Endothelial cell of umbilical vein (primary cell): ENCODE results near the gene PRRG2. TPM values are rescaled to one million over a fixed set of nuclear protein-coding genes. Genes with fewer than 3 reads are reported as not detected.

Experiments
- BruUV-seq: library from RNA; stranded (reverse); fragments of 400-500 nt; replicated peaks from 2 replicates; lab custom pipeline; 2021; lab: Mats Ljungman, UMichigan
- CTCF ChIA-PET: fragments of 300-600, 350-600 bp; sonication (Branson Sonifier 250); formaldehyde crosslinking; loops from one replicate; lab custom pipeline; 2021; ENCODE audit warnings: antibody characterized with exemption, inconsistent platforms; lab: Charles Lee
- POLR2A ChIA-PET: fragments of 300-600, 350-600 bp; sonication (Branson Sonifier 250); formaldehyde crosslinking; loops from one replicate; lab custom pipeline; 2021; ENCODE audit warnings: antibody characterized with exemption, inconsistent platforms; lab: Charles Lee
- DNase-seq: peaks from one replicate; pipeline ENCODE4 v3.0.0-alpha.2; 2011; ENCODE audit warnings: low read depth, low spot score
- FAIRE-seq: peaks from 2 replicates; lab custom pipeline; 2011; peaks lifted over from hg19 to GRCh38; lab: Jason Lieb, UNC
- H2AFZ ChIP-seq: 2 replicates; pipeline ENCODE4 v1.6.0; 2012; ENCODE audit warnings: low read depth, low read length, control low read depth, inconsistent platforms
- H3K27ac ChIP-seq: 2 replicates; pipeline ENCODE4 v1.5.1; 2011; ENCODE audit warnings: low read depth, mild to moderate bottlenecking, control low read depth, low read length, moderate library complexity; ENCODE audit not compliant: insufficient read depth
- H3K27me3 ChIP-seq, 2 experiments: 2 replicates each; pipeline versions ENCODE4 v1.6.0 to v1.6.1; 2011; ENCODE audit warnings: low read length in 2 of 2, mixed read lengths in 1 of 2; ENCODE audit not compliant: control insufficient read depth in 2 of 2, insufficient read depth in 2 of 2
- H3K36me3 ChIP-seq, 2 experiments: 2 replicates in 1 of 2; 3 replicates in 1 of 2; pipeline ENCODE4 v1.5.1; 2011; ENCODE audit warnings: low read length in 2 of 2, mild to moderate bottlenecking in 1 of 2, moderate library complexity in 1 of 2; ENCODE audit not compliant: control insufficient read depth in 2 of 2, insufficient read depth in 2 of 2; ENCODE audit errors: extremely low read depth in 1 of 2
- H3K4me1 ChIP-seq: 3 replicates; pipeline ENCODE4 v1.5.1; 2011; ENCODE audit warnings: mild to moderate bottlenecking, low read length; ENCODE audit not compliant: control insufficient read depth, insufficient read depth; ENCODE audit errors: extremely low read depth
- H3K4me2 ChIP-seq: 2 replicates; pipeline ENCODE4 v1.6.1; 2011; ENCODE audit warnings: low read length, control low read depth, mixed read lengths; ENCODE audit not compliant: insufficient read depth
- H3K4me3 ChIP-seq, 3 experiments: fragments of 200-600 bp in 1 of 3; sonication (generic), shearing (Covaris generic) in 1 of 3; replicated peaks in 1 of 3; 2 replicates each; pipeline ENCODE4 v1.5.1; 2011 to 2016; ENCODE audit warnings: control low read depth in 3 of 3, low read length in 3 of 3, mild to moderate bottlenecking in 2 of 3, inconsistent platforms in 1 of 3, low read depth in 1 of 3, moderate library complexity in 1 of 3; ENCODE audit not compliant: insufficient read depth in 1 of 3
- H3K79me2 ChIP-seq: 2 replicates; pipeline ENCODE4 v1.6.0; 2012; ENCODE audit warnings: low read length, inconsistent platforms; ENCODE audit not compliant: control insufficient read depth, insufficient read depth
- H3K9ac ChIP-seq: replicated peaks from 2 replicates; pipeline ENCODE3; 2011; ENCODE audit warnings: low read length, control low read depth; ENCODE audit not compliant: insufficient read depth; ENCODE audit errors: extremely low read depth
- H3K9me1 ChIP-seq: replicated peaks from 3 replicates; pipeline ENCODE4 v1.6.0; 2011; ENCODE audit warnings: mild to moderate bottlenecking, low read length; ENCODE audit not compliant: control insufficient read depth, insufficient read depth; ENCODE audit errors: extremely low read depth
- H3K9me3 ChIP-seq: replicated peaks from 2 replicates; pipeline ENCODE4 v1.5.1; 2012; ENCODE audit warnings: low read length, inconsistent platforms; ENCODE audit not compliant: control insufficient read depth, insufficient read depth
- H4K20me1 ChIP-seq: replicated peaks from 2 replicates; pipeline ENCODE3; 2011; ENCODE audit warnings: mild to moderate bottlenecking, low read length; ENCODE audit not compliant: control insufficient read depth, insufficient read depth; ENCODE audit errors: extremely low read depth
- CTCF ChIP-seq, 2 donors: IDR thresholded peaks; 1 replicate in 1 of 2; 2 replicates in 1 of 2; pipeline ENCODE4 v1.5.1; 2011; ENCODE audit warnings: low read length in 2 of 2, mild to moderate bottlenecking in 2 of 2, moderate library complexity in 2 of 2, control low read depth in 1 of 2, inconsistent platforms in 1 of 2, low read depth in 1 of 2; ENCODE audit not compliant: insufficient read depth in 1 of 2; ENCODE audit errors: extremely low read depth in 1 of 2
- EZH2 ChIP-seq: IDR thresholded peaks from 2 replicates; pipeline ENCODE4 v1.6.1; 2012; ENCODE audit warnings: borderline replicate concordance, low read depth, mild to moderate bottlenecking, moderate library complexity, low read length, inconsistent platforms; ENCODE audit not compliant: severe bottlenecking
- FOS ChIP-seq: IDR thresholded peaks from 2 replicates; pipeline ENCODE4 v1.6.1; 2011; ENCODE audit warnings: mild to moderate bottlenecking, low read length, moderate library complexity, borderline replicate concordance; ENCODE audit not compliant: insufficient read depth
- GATA2 ChIP-seq: IDR thresholded peaks from 2 replicates; pipeline ENCODE4 v1.7.0; 2011; ENCODE audit warnings: low read depth, mild to moderate bottlenecking, moderate library complexity, mixed read lengths, low read length; ENCODE audit not compliant: insufficient read length, insufficient read depth
- JUN ChIP-seq: IDR thresholded peaks from 2 replicates; pipeline ENCODE4 v1.6.1; 2011; ENCODE audit warnings: borderline replicate concordance, low read depth; ENCODE audit not compliant: insufficient read length, insufficient read depth
- MYC ChIP-seq: IDR thresholded peaks from one replicate; pipeline ENCODE4 v1.6.1; 2011; ENCODE audit warnings: mild to moderate bottlenecking, low read depth, low read length
- POLR2A ChIP-seq: IDR thresholded peaks from 2 replicates; pipeline ENCODE4 v1.6.1; 2012; ENCODE audit warnings: low read depth, mild to moderate bottlenecking, control low read depth, low read length
- POLR2AphosphoS5 ChIP-seq: IDR thresholded peaks from 2 replicates; pipeline ENCODE4 v1.6.1; 2012; ENCODE audit warnings: low read depth, mild to moderate bottlenecking, control low read depth, low read length, moderate library complexity; ENCODE audit not compliant: insufficient read depth
- dilution Hi-C: fragments of 300-500 bp; cut with MboI; formaldehyde crosslinking; loops from one replicate; pipeline ENCODE4 v1.15.0; 2019; ENCODE audit warnings: low sequenced_read_pairs; ENCODE audit not compliant: extremely low pct_ligation_motif_present
- intact Hi-C: fragments of 100-400 bp; cut with micrococcal nuclease; formaldehyde crosslinking; loops from one replicate; pipeline ENCODE4 v1.10.0; 2022
- polyA plus RNA-seq, 4 experiments: library from polyadenylated mRNA; depleted of rRNA in 3 of 4; stranded (reverse) in 3 of 4; unstranded in 1 of 4; fragments of >200 nt; gene quantifications; 2 replicates each; pipeline versions ENCODE4 v1.2.1 to v1.2.3, GENCODE V29; 2011 to 2012; ENCODE audit warnings: missing spikeins in 1 of 4
- total RNA-seq: library from RNA; stranded (reverse); gene quantifications from 2 replicates; pipeline ENCODE4 v1.2.3, GENCODE V29; 2021
- TF ChIP-seq, protein P1 (sequence below): IDR thresholded peaks from 2 replicates; pipeline ENCODE4 v1.6.1; 2011; ENCODE audit not compliant: insufficient read depth, insufficient read length

The PRRG2 gene
- total and polyA plus RNA-seq, 2 donors (not counting 3 experiments of a cell fraction or from before 2014, with no cell fraction given), result 2.6 to 2.9 TPM

GRCh38 chr19:49558591-49558990, 22.5 kb upstream of the PRRG2 start:
- no peaks in the 10 kb centered on the region for H3K9me1 ChIP-seq
- no peak overlapping the region for H3K4me2 ChIP-seq
- no peak overlapping the region for H2AFZ ChIP-seq
- DNase-seq, result no peak
- dilution Hi-C loops (no loop called here), intact Hi-C loops (no loop called here)
- no peaks in the 10 kb centered on the region for H3K9me3 ChIP-seq
- H3K27me3 ChIP-seq, result no peaks in the 10 kb centered on the region
- ChIA-PET POLR2A (no interaction called here), CTCF (interaction anchor here (1.1 to 6.1 kb wide), 4 partner anchors 10 to 56 kb away, joined by 3 to 51 read pairs (median 8); no protein-coding TSS in a partner anchor)
- peaks cover 20% of the 10 kb centered on the region for H3K4me1 ChIP-seq
- H4K20me1 ChIP-seq, result no peaks in the 10 kb centered on the region
- H3K27ac ChIP-seq, result no peak overlapping the region
- H3K36me3 ChIP-seq, result peaks cover 15 to 35% of the 10 kb centered on the region in 2 experiments
- BruUV-seq, result no TSS peak
- H3K4me3 ChIP-seq, result no peak overlapping the region
- TF ChIP-seq CTCF (IDR thresholded peaks at IDR 0.05; ENCODE audit: extremely low read depth in 1 of 2, insufficient read depth in 1 of 2, low read depth in 1 of 2, low read length in 2 of 2) (no peak), POLR2AphosphoS5 (no peak), MYC (no peak), POLR2A (no peak), GATA2 (no peak), FOS (no peak), EZH2 (no peak), JUN (no peak)
- TF ChIP-seq, protein P1, sequence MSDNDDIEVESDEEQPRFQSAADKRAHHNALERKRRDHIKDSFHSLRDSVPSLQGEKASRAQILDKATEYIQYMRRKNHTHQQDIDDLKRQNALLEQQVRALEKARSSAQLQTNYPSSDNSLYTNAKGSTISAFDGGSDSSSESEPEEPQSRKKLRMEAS, result no peak
- H3K9ac ChIP-seq, result no peak overlapping the region
- H3K79me2 ChIP-seq, result peaks cover 4% of the 10 kb centered on the region
- FAIRE-seq, result no peak
